HG03097 (cell line): Measurements from ENCODE around the gene AFF1.

Experiments
- ATAC-seq: cut with Tn5 transposase; IDR thresholded peaks from one replicate; pipeline ENCODE4 v1.9.1; 2021; ENCODE audit not compliant: unreplicated experiment, low FRiP score

AFF1 gene

GRCh38 chr4:87185146-87185870, 250.5 kb downstream of the AFF1 start:
- ATAC-seq, result no peak

GRCh38 chr4:87188048-87188447, 253.2 kb downstream of the AFF1 start:
- ATAC-seq, result no peak

DNA sequence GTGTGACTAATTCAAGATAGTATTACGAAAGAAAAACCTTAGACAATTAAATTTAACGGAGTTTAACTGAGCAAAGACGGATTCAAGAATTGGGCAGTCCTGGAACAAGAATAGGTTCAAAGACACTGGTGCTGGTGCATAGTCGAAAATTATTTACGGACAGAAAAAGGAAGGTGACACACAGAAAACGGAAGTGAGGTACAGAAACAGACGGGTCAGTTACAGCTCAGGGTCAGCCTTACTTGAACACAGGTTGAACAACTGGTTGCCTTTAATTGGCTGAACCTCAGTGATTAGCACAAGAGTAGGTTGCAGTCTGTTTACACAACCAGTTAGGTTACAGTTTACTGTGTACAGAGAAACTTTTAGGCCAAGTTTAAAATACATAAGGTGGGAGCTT, 254.1 kb downstream of the AFF1 start:
- ATAC-seq, result no peak
